Stimulated activated CD8-positive, alpha-beta memory T cell treated with anti-CD3 and anti-CD28 coated beads, Interleukin-7, amount 100 ng/mL, for 1 hour (primary cell): Measurements from ENCODE around the gene NPC1.

Experiments used
- DNase-seq, 2 donors: peaks; one replicate each; pipeline ENCODE4 v3.0.0-alpha.2; 2020; ENCODE audit warnings: low read depth in 2 of 2

Gene NPC1

GRCh38 chr18:23548275-23548674 is 38.0 kb downstream of the NPC1 start:
- no peak for DNase-seq

GRCh38 chr18:23547846-23548245 is 38.5 kb downstream of the NPC1 start:
- DNase-seq: no peak

GRCh38 chr18:23547306-23547705 is 39.0 kb downstream of the NPC1 start:
- DNase-seq: no peak

GRCh38 chr18:23545247-23545789 is 41.0 kb downstream of the NPC1 start:
- DNase-seq: no peak

GRCh38 chr18:23542461-23542860 is 43.8 kb downstream of the NPC1 start:
- DNase-seq: no peak

- DNase-seq: no peak
Measured at GRCh38 chr18:23541349-23542093, 44.8 kb downstream of the NPC1 start.

GRCh38 chr18:23540867-23541266 is 45.4 kb downstream of the NPC1 start:
- DNase-seq: no peak

- no peak for DNase-seq
Measured at GRCh38 chr18:23539911-23540525, 46.3 kb downstream of the NPC1 start.

GRCh38 chr18:23539296-23539695 is 47.0 kb downstream of the NPC1 start:
- no peak for DNase-seq

GRCh38 chr18:23538870-23539269 is 47.4 kb downstream of the NPC1 start:
- no peak for DNase-seq

GRCh38 chr18:23538001-23538400 is 48.3 kb downstream of the NPC1 start:
- no peak for DNase-seq

- no peak for DNase-seq
Measured at GRCh38 chr18:23537274-23537673, 49.0 kb downstream of the NPC1 start.

GRCh38 chr18:23536204-23536603 is 50.1 kb downstream of the NPC1 start:
- no peak for DNase-seq

GRCh38 chr18:23534276-23534675 is 52.0 kb downstream of the NPC1 start:
- DNase-seq: no peak

GRCh38 chr18:23532848-23533247 is 53.5 kb downstream of the NPC1 start:
- DNase-seq: no peak

GRCh38 chr18:23531912-23532311 is 54.4 kb downstream of the NPC1 start:
- DNase-seq: no peak

GRCh38 chr18:23530195-23530594 is 56.1 kb downstream of the NPC1 start:
- no peak for DNase-seq

- no peak for DNase-seq
Measured at GRCh38 chr18:23529604-23530003, 56.7 kb downstream of the NPC1 start.

- no peak for DNase-seq
Measured at GRCh38 chr18:23528580-23529472, 57.5 kb downstream of the NPC1 start.

- DNase-seq: no peak
Measured at GRCh38 chr18:23526501-23527063, 59.7 kb downstream of the NPC1 start.

GRCh38 chr18:23524213-23524707 is 62.0 kb downstream of the NPC1 start:
- no peak for DNase-seq
